WTC11 (cell line): ENCODE data around the gene RIC3.

Experiments
- CTCF ChIP-seq: fragments of 200-600 bp; IDR thresholded peaks from 2 replicates; pipeline ENCODE4 v1.8.0; 2022; ENCODE audit warnings: antibody characterized with exemption
- FOXJ3 ChIP-seq: sonication (generic); formaldehyde crosslinking; IDR thresholded peaks from 2 replicates; pipeline ENCODE4 v1.9.0; 2021; ENCODE audit warnings: missing genetic modification reagents, mild to moderate bottlenecking, borderline replicate concordance
- NFYB ChIP-seq: sonication (generic); formaldehyde crosslinking; conservative IDR thresholded peaks from 2 replicates; pipeline ENCODE4 v1.8.0; 2022; ENCODE audit warnings: low read depth, missing genetic modification reagents

DNA sequence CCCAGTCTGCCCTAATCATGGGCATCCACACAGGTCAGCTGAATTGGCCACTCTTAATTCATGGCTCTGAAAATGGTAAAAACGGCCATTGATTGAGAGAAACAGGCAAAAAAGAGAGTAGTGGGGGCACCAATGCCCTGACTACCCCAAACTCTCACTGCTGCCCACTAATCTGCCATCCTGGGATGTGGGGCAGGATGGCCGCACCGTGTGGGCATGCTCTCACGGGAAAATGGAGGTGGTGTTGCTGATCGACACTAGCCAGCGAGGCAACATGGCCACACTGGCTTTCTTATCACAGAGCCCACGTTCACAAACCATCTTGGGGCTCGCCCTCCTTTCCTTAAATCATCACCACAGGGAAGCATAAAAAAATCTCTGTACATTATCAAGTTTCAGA is 99.1 kb downstream of the RIC3 start:
- TF ChIP-seq FOXJ3 (CRISPR knock-in tag) (no peak), NFYB (CRISPR knock-in tag) (no peak), CTCF (no peak)
